PC-9 (cell line): ENCODE results near the gene VAV2. TPM values are rescaled to one million over a fixed set of nuclear protein-coding genes. Genes with fewer than 3 reads are reported as not detected.

Experiments
- BruUV-seq: library from RNA; stranded (reverse); fragments of 400-500 nt; replicated peaks from 2 replicates; lab custom pipeline; 2021; lab: Mats Ljungman, UMichigan
- CTCF ChIA-PET: fragments of 300-600 bp; sonication (Branson Sonifier 250); formaldehyde crosslinking; loops from one replicate; lab custom pipeline; 2022; ENCODE audit warnings: antibody characterized with exemption; lab: Charles Lee
- POLR2A ChIA-PET: fragments of 300-600 bp; sonication (Branson Sonifier 250); formaldehyde crosslinking; loops from one replicate; lab custom pipeline; 2022; ENCODE audit warnings: antibody characterized with exemption; ENCODE audit not compliant: unreplicated experiment; lab: Charles Lee
- DNase-seq, 2 experiments: peaks; one replicate each; pipeline versions ENCODE4 v3.0.0 to v3.0.0-alpha.2; 2015 to 2022; ENCODE audit warnings: mixed read lengths in 1 of 2
- H2AFZ ChIP-seq: fragments of 200-600 bp; sonication (generic); 2 replicates; pipeline ENCODE4 v1.8.1; 2017; ENCODE audit warnings: antibody characterized with exemption
- H3F3A ChIP-seq: fragments of 200-600 bp; sonication (generic); 2 replicates; pipeline ENCODE4 v1.8.1; 2017; ENCODE audit warnings: antibody characterized with exemption, mild to moderate bottlenecking, low read depth; ENCODE audit not compliant: insufficient read depth
- H3K27ac ChIP-seq: fragments of 200-600 bp; sonication (generic); 2 replicates; pipeline ENCODE4 v1.6.1; 2016; ENCODE audit warnings: mixed run types
- H3K27me3 ChIP-seq: fragments of 200-600 bp; sonication (generic); 2 replicates; pipeline ENCODE4 v1.6.1; 2016; ENCODE audit warnings: low read depth, mixed run types; ENCODE audit not compliant: insufficient read depth
- H3K36me3 ChIP-seq: fragments of 200-600 bp; sonication (generic); 2 replicates; pipeline ENCODE4 v1.6.1; 2016; ENCODE audit warnings: low read depth, mixed run types
- H3K4me1 ChIP-seq: fragments of 200-600 bp; sonication (generic); replicated peaks from 2 replicates; pipeline ENCODE4 v1.6.1; 2016; ENCODE audit warnings: mixed run types; ENCODE audit not compliant: insufficient read depth
- H3K4me2 ChIP-seq: fragments of 200-600 bp; sonication (generic); 2 replicates; pipeline ENCODE4 v1.6.1; 2017; ENCODE audit warnings: mixed run types
- H3K4me3 ChIP-seq: fragments of 200-600 bp; sonication (generic); 2 replicates; pipeline ENCODE4 v1.6.1; 2016; ENCODE audit warnings: mixed run types
- H3K79me2 ChIP-seq: fragments of 200-600 bp; sonication (generic); 2 replicates; pipeline ENCODE4 v1.6.1; 2017; ENCODE audit warnings: low read depth, mixed run types
- H3K9me2 ChIP-seq: fragments of 200-600 bp; sonication (generic); 2 replicates; pipeline ENCODE4 v1.8.1; 2017; ENCODE audit warnings: mild to moderate bottlenecking; ENCODE audit not compliant: insufficient read depth
- H3K9me3 ChIP-seq: fragments of 200-600 bp; sonication (generic); 2 replicates; pipeline ENCODE4 v1.8.1; 2016; ENCODE audit warnings: low read depth; ENCODE audit not compliant: insufficient read depth
- H4K20me1 ChIP-seq: fragments of 200-600 bp; sonication (generic); 2 replicates; pipeline ENCODE4 v1.8.1; 2017; ENCODE audit not compliant: insufficient read depth
- EZH2 ChIP-seq: fragments of 200-600 bp; sonication (generic); IDR thresholded peaks from 2 replicates; pipeline ENCODE4 v1.8.0; 2017; ENCODE audit warnings: antibody characterized with exemption, low read depth
- intact Hi-C: fragments of 100-400 bp; cut with micrococcal nuclease; formaldehyde crosslinking; loops from one replicate; pipeline ENCODE4 v1.10.0; 2022; ENCODE audit not compliant: unreplicated experiment
- total RNA-seq: library from RNA; stranded (reverse); gene quantifications from 2 replicates; pipeline ENCODE4 v1.2.3, GENCODE V29; 2021
- TF ChIP-seq, protein P1 (sequence below): fragments of 200-600 bp; sonication (generic); conservative IDR thresholded peaks from 2 replicates; pipeline ENCODE4 v1.6.1; 2017; ENCODE audit warnings: mixed run types, antibody characterized with exemption, mild to moderate bottlenecking, moderate library complexity

Gene VAV2
- total RNA-seq, 1 experiment from 2014 or later, result 36.5 TPM

GRCh38 chr9:133950629-133951111, 41.5 kb downstream of the VAV2 start:
- Histone ChIP-seq H3K9me3 (no peaks in the 10 kb centered on the region), H3K4me2 (no peak overlapping the region), H3K36me3 (no peaks in the 10 kb centered on the region), H3F3A (no peaks in the 10 kb centered on the region), H3K27me3 (no peaks in the 10 kb centered on the region), H3K9me2 (no peaks in the 10 kb centered on the region), H3K4me1 (no peaks in the 10 kb centered on the region), H3K4me3 (no peak overlapping the region), H3K79me2 (no peaks in the 10 kb centered on the region), H2AFZ (no peak overlapping the region), H3K27ac (no peak overlapping the region), H4K20me1 (peaks cover 51% of the 10 kb centered on the region)
- BruUV-seq, result no TSS peak
- ChIA-PET POLR2A (no interaction called here), CTCF (no interaction called here)
- intact Hi-C loops, result no loop called here
- no peak for TF ChIP-seq EZH2
- TF ChIP-seq, protein P1, sequence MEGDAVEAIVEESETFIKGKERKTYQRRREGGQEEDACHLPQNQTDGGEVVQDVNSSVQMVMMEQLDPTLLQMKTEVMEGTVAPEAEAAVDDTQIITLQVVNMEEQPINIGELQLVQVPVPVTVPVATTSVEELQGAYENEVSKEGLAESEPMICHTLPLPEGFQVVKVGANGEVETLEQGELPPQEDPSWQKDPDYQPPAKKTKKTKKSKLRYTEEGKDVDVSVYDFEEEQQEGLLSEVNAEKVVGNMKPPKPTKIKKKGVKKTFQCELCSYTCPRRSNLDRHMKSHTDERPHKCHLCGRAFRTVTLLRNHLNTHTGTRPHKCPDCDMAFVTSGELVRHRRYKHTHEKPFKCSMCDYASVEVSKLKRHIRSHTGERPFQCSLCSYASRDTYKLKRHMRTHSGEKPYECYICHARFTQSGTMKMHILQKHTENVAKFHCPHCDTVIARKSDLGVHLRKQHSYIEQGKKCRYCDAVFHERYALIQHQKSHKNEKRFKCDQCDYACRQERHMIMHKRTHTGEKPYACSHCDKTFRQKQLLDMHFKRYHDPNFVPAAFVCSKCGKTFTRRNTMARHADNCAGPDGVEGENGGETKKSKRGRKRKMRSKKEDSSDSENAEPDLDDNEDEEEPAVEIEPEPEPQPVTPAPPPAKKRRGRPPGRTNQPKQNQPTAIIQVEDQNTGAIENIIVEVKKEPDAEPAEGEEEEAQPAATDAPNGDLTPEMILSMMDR, result no peak
- no peak for DNase-seq

- Histone ChIP-seq H3K4me3 (no peak overlapping the region), H3F3A (no peaks in the 10 kb centered on the region), H3K79me2 (no peaks in the 10 kb centered on the region), H3K4me2 (no peak overlapping the region), H2AFZ (no peak overlapping the region), H3K27me3 (no peaks in the 10 kb centered on the region), H4K20me1 (peaks cover 52% of the 10 kb centered on the region), H3K9me2 (no peaks in the 10 kb centered on the region), H3K9me3 (no peaks in the 10 kb centered on the region), H3K36me3 (no peaks in the 10 kb centered on the region), H3K4me1 (no peaks in the 10 kb centered on the region), H3K27ac (no peak overlapping the region)
- no TSS peak for BruUV-seq
- CTCF ChIA-PET, result no interaction called here
- TF ChIP-seq, protein P1, result no peak
- TF ChIP-seq EZH2, result no peak
- intact Hi-C loops, result no loop called here
- POLR2A ChIA-PET, result no interaction called here
- no peak for DNase-seq
These were observed 41.9 kb downstream of the VAV2 start for GRCh38 chr9:133950192-133950591.

DNA sequence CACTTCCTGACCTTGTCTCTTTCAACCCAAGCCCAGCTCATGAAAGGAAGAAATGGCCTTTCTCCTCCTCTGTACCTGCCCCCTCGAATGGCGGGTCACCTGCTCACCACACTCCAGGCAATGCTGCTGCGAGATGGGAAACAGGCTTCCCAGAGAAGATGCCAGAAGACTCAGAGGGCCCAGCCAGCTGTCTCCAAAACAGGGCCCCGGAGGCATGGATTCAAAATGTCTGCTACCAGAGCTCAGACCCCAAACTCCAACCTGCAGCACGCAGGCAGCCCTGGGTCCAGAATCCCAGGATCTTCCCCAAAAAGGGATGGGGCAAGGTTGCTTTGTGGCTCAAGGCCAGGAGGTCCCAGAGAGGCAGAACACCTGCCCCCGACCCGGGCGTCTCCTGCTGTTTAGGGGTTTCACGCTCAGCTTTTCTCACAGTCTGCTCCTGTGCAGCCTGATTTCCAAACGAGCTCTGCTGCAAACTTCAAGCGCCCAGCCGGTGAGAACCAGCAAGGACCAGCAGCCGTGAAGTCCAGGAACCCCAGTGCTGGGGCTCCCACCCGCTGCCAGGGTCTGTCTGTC, 42.5 kb downstream of the VAV2 start:
- Histone ChIP-seq H2AFZ (no peak overlapping the region), H3K9me2 (no peaks in the 10 kb centered on the region), H3K4me3 (no peak overlapping the region), H3K4me2 (no peak overlapping the region), H3K4me1 (no peaks in the 10 kb centered on the region), H3K79me2 (no peaks in the 10 kb centered on the region), H4K20me1 (peaks cover 53% of the 10 kb centered on the region), H3K27me3 (no peaks in the 10 kb centered on the region), H3K27ac (no peak overlapping the region), H3F3A (no peaks in the 10 kb centered on the region), H3K9me3 (no peaks in the 10 kb centered on the region), H3K36me3 (no peaks in the 10 kb centered on the region)
- TF ChIP-seq EZH2, result no peak
- TF ChIP-seq, protein P1, result no peak
- POLR2A ChIA-PET, result no interaction called here
- intact Hi-C loops, result no loop called here
- CTCF ChIA-PET, result no interaction called here
- no peak for DNase-seq
- BruUV-seq, result no TSS peak
